ENCODE results near the gene HACD4.

HACD4 gene

DNA sequence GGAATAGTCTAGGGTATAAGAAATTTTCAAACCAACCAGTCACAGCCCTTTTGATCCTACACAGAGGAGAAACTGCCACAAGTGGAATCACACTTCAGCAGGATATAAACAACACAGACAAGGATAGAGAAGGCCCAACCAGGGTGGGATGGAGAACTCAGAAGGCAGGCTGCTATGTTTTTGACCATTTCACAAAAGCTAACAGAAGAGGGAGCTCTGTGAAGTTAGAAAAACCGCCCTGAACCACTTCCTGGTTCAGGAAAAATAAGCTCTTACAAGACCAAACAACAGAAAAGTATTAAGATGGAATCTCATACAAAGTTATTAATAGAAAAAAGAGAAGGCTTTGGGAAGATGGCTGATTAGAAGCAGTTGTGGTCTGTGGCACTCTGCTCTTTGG lies 47.3 kb upstream of the HACD4 start:
- ChIA-PET CTCF (interaction anchor here (0.6 to 1.5 kb wide), 5 partner anchors 23 to 759 kb away, joined by 3 to 8 read pairs (median 4); no protein-coding TSS in a partner anchor), POLR2A (no interaction called here)
- no peaks in the 10 kb centered on the region for H3K36me3 ChIP-seq (ENCODE audit: control insufficient read depth in 2 of 2, insufficient read depth in 1 of 2, low read length in 2 of 2)
- H3K27ac ChIP-seq (ENCODE audit: extremely low read depth, low read depth, low read length) = no peak overlapping the region
- no peak for TF ChIP-seq FEZF1 (tag by site-specific recombination; IDR thresholded peaks at IDR 0.05)
- no peak overlapping the region for H3K4me3 ChIP-seq (ENCODE audit: low read depth, low read length)
- no peaks in the 10 kb centered on the region for H3K4me1 ChIP-seq (ENCODE audit: control insufficient read depth, insufficient read depth, low read length)
- H3K9me3 ChIP-seq (ENCODE audit: control insufficient read depth, insufficient read depth, low read depth, low read length) = no peaks in the 10 kb centered on the region

DNA sequence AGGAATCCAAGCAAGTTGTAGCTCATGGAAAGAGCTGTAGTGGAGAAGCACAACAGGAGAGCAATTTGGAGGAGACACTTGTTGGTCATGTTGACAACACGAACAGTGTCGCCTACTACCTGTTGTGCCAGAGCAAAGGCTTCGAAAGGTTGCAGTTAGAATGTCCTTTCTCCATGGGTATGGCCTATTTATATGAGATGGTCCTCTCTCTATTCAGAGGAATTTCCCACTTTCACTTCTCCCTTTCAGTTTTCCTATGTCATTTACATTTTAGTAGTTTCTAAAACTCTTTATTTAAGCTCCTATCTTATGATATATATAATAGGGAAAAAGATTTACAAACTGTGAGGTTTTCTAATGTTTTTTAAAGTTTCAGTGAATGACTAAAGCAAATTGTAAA lies 46.3 kb upstream of the HACD4 start, which contains the start of gene IFNB1:
Gene IFNB1 (minus strand): TSS at position 162 of the 400 bp plus-strand sequence. CDS start 73 bp downstream, at position 89.
- Histone ChIP-seq H3K36me3 (ENCODE audit: control insufficient read depth in 2 of 2, insufficient read depth in 1 of 2, low read length in 2 of 2) (no peaks in the 10 kb centered on the region), H3K9me3 (ENCODE audit: control insufficient read depth, insufficient read depth, low read depth, low read length) (no peaks in the 10 kb centered on the region), H3K4me3 (ENCODE audit: low read depth, low read length) (no peak within 1 kb of the TSS), H3K4me1 (ENCODE audit: control insufficient read depth, insufficient read depth, low read length) (no peaks in the 10 kb centered on the region), H3K27ac (ENCODE audit: extremely low read depth, low read depth, low read length) (no peak within 1 kb of the TSS)
- TF ChIP-seq SCRT2 (tag by site-specific recombination; IDR thresholded peaks at IDR 0.05) (peak; percentile 54), SCRT1 (tag by site-specific recombination; IDR thresholded peaks at IDR 0.05; ENCODE audit: borderline replicate concordance) (0 out of 2 replicates have a peak, but pooled peaks have one; percentile 28), SETDB1 (IDR thresholded peaks at IDR 0.05; ENCODE audit: insufficient read length, low read length) (no peak)
- ChIA-PET CTCF (interaction anchor here (0.6 to 1.3 kb wide), 3 partner anchors 13 to 465 kb away, joined by 3 to 4 read pairs (median 3); no protein-coding TSS in a partner anchor), POLR2A (no interaction called here)

DNA sequence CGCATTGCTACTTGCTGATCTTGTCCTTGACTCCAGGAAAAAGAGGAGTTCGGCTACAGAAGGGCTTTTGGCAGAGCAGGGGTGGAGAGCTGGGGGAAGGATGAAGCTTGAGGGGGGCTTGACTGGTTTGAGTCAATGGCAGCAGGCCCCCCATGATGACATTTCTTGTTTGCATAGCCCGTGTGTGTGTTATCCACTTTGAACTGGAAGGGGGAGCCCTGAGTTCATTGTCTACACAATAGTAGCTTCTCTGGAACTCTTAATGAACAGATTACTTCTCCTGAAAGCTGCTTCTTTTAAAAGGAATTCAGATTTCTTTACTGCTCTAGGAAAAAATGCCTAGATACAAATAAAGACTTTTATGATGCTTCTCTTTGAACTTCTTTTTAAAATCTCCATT lies 44.0 kb upstream of the HACD4 start:
- ChIA-PET CTCF (interaction anchor here (1.0 to 1.3 kb wide), 2 partner anchors 35 to 86 kb away, joined by 3 to 5 read pairs; no protein-coding TSS in a partner anchor), POLR2A (interaction anchor here (0.5 kb wide), 1 partner anchor 886 kb away, joined by 5 read pairs; no protein-coding TSS in a partner anchor)
- Histone ChIP-seq H3K9me3 (ENCODE audit: control insufficient read depth, insufficient read depth, low read depth, low read length) (no peaks in the 10 kb centered on the region), H3K4me3 (ENCODE audit: low read depth, low read length) (no peak overlapping the region), H3K36me3 (ENCODE audit: control insufficient read depth in 2 of 2, insufficient read depth in 1 of 2, low read length in 2 of 2) (no peaks in the 10 kb centered on the region), H3K4me1 (ENCODE audit: control insufficient read depth, insufficient read depth, low read length) (no peaks in the 10 kb centered on the region), H3K27ac (ENCODE audit: extremely low read depth, low read depth, low read length) (no peak overlapping the region)
- TF ChIP-seq ZNF843 (tag by site-specific recombination; IDR thresholded peaks at IDR 0.05) = no peak
- no peak for TF ChIP-seq ZNF214 (tag by site-specific recombination; IDR thresholded peaks at IDR 0.05; ENCODE audit: borderline replicate concordance)
- no peak for TF ChIP-seq ZSCAN16 (tag by site-specific recombination; IDR thresholded peaks at IDR 0.05)
- no peak for TF ChIP-seq ZBTB21 (tag by site-specific recombination; IDR thresholded peaks at IDR 0.05)
- TF ChIP-seq, protein P1, sequence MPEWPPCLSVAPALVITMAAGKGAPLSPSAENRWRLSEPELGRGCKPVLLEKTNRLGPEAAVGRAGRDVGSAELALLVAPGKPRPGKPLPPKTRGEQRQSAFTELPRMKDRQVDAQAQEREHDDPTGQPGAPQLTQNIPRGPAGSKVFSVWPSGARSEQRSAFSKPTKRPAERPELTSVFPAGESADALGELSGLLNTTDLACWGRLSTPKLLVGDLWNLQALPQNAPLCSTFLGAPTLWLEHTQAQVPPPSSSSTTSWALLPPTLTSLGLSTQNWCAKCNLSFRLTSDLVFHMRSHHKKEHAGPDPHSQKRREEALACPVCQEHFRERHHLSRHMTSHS (tag by site-specific recombination; IDR thresholded peaks at IDR 0.05) = no peak
- TF ChIP-seq ZNF555 (tag by site-specific recombination; conservative IDR thresholded peaks at IDR 0.05) = no peak
- TF ChIP-seq ZNF768 (tag by site-specific recombination; IDR thresholded peaks at IDR 0.05) = no peak
- TF ChIP-seq ZNF473 (tag by site-specific recombination; IDR thresholded peaks at IDR 0.05) = no peak
- no peak for TF ChIP-seq GLI4 (tag by site-specific recombination; IDR thresholded peaks at IDR 0.05)
- TF ChIP-seq, protein P2, sequence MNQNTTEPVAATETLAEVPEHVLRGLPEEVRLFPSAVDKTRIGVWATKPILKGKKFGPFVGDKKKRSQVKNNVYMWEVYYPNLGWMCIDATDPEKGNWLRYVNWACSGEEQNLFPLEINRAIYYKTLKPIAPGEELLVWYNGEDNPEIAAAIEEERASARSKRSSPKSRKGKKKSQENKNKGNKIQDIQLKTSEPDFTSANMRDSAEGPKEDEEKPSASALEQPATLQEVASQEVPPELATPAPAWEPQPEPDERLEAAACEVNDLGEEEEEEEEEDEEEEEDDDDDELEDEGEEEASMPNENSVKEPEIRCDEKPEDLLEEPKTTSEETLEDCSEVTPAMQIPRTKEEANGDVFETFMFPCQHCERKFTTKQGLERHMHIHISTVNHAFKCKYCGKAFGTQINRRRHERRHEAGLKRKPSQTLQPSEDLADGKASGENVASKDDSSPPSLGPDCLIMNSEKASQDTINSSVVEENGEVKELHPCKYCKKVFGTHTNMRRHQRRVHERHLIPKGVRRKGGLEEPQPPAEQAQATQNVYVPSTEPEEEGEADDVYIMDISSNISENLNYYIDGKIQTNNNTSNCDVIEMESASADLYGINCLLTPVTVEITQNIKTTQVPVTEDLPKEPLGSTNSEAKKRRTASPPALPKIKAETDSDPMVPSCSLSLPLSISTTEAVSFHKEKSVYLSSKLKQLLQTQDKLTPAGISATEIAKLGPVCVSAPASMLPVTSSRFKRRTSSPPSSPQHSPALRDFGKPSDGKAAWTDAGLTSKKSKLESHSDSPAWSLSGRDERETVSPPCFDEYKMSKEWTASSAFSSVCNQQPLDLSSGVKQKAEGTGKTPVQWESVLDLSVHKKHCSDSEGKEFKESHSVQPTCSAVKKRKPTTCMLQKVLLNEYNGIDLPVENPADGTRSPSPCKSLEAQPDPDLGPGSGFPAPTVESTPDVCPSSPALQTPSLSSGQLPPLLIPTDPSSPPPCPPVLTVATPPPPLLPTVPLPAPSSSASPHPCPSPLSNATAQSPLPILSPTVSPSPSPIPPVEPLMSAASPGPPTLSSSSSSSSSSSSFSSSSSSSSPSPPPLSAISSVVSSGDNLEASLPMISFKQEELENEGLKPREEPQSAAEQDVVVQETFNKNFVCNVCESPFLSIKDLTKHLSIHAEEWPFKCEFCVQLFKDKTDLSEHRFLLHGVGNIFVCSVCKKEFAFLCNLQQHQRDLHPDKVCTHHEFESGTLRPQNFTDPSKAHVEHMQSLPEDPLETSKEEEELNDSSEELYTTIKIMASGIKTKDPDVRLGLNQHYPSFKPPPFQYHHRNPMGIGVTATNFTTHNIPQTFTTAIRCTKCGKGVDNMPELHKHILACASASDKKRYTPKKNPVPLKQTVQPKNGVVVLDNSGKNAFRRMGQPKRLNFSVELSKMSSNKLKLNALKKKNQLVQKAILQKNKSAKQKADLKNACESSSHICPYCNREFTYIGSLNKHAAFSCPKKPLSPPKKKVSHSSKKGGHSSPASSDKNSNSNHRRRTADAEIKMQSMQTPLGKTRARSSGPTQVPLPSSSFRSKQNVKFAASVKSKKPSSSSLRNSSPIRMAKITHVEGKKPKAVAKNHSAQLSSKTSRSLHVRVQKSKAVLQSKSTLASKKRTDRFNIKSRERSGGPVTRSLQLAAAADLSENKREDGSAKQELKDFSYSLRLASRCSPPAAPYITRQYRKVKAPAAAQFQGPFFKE (tag by site-specific recombination; IDR thresholded peaks at IDR 0.05; ENCODE audit: borderline replicate concordance) = no peak
- TF ChIP-seq ZNF16 (tag by site-specific recombination; IDR thresholded peaks at IDR 0.05; ENCODE audit: low read depth) = no peak
- TF ChIP-seq ZFP3 (tag by site-specific recombination; IDR thresholded peaks at IDR 0.05; ENCODE audit: low read depth) = no peak
- TF ChIP-seq, protein P3, sequence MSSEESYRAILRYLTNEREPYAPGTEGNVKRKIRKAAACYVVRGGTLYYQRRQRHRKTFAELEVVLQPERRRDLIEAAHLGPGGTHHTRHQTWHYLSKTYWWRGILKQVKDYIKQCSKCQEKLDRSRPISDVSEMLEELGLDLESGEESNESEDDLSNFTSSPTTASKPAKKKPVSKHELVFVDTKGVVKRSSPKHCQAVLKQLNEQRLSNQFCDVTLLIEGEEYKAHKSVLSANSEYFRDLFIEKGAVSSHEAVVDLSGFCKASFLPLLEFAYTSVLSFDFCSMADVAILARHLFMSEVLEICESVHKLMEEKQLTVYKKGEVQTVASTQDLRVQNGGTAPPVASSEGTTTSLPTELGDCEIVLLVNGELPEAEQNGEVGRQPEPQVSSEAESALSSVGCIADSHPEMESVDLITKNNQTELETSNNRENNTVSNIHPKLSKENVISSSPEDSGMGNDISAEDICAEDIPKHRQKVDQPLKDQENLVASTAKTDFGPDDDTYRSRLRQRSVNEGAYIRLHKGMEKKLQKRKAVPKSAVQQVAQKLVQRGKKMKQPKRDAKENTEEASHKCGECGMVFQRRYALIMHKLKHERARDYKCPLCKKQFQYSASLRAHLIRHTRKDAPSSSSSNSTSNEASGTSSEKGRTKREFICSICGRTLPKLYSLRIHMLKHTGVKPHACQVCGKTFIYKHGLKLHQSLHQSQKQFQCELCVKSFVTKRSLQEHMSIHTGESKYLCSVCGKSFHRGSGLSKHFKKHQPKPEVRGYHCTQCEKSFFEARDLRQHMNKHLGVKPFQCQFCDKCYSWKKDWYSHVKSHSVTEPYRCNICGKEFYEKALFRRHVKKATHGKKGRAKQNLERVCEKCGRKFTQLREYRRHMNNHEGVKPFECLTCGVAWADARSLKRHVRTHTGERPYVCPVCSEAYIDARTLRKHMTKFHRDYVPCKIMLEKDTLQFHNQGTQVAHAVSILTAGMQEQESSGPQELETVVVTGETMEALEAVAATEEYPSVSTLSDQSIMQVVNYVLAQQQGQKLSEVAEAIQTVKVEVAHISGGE (tag by site-specific recombination; conservative IDR thresholded peaks at IDR 0.05; ENCODE audit: low read depth) = no peak
- TF ChIP-seq GLIS2 (tag by site-specific recombination; IDR thresholded peaks at IDR 0.05) = no peak
- no peak for TF ChIP-seq ZNF792 (tag by site-specific recombination; IDR thresholded peaks at IDR 0.05)
- no peak for TF ChIP-seq GLIS1 (tag by site-specific recombination; IDR thresholded peaks at IDR 0.05)
- no peak for TF ChIP-seq ZXDB (tag by site-specific recombination; IDR thresholded peaks at IDR 0.05)

Measured in HEK293 (cell line).